Stimulated activated CD8-positive, alpha-beta memory T cell treated with anti-CD3 and anti-CD28 coated beads, Interleukin-2, amount 100 ng/mL, for 1 hour (primary cell): ENCODE results near the gene SMIM31.

Source experiments
- DNase-seq, 2 donors: peaks; one replicate each; pipeline ENCODE4 v3.0.0-alpha.2; 2020; ENCODE audit warnings: low read depth in 2 of 2

Gene SMIM31

GRCh38 chr4:164783976-164784375, 30.0 kb downstream of the SMIM31 start:
- DNase-seq, result no peak

GRCh38 chr4:164789047-164789446, 35.1 kb downstream of the SMIM31 start:
- no peak for DNase-seq

GRCh38 chr4:164790249-164790648, 36.3 kb downstream of the SMIM31 start:
- no peak for DNase-seq

GRCh38 chr4:164799410-164799809, 45.5 kb downstream of the SMIM31 start:
- no peak for DNase-seq

GRCh38 chr4:164800786-164801185, 46.9 kb downstream of the SMIM31 start:
- no peak for DNase-seq

- DNase-seq, result no peak
Observed at GRCh38 chr4:164802301-164802901, 48.5 kb downstream of the SMIM31 start.

- no peak for DNase-seq
Observed at GRCh38 chr4:164803702-164804101, 49.8 kb downstream of the SMIM31 start.

- DNase-seq, result no peak
Observed at GRCh38 chr4:164807611-164808010, 53.7 kb downstream of the SMIM31 start.

- no peak for DNase-seq
Observed at GRCh38 chr4:164813554-164813953, 59.6 kb downstream of the SMIM31 start.

- DNase-seq, result no peak
Observed at GRCh38 chr4:164815711-164816110, 61.8 kb downstream of the SMIM31 start.

- no peak for DNase-seq
Observed at GRCh38 chr4:164819366-164819765, 65.4 kb downstream of the SMIM31 start.

- no peak for DNase-seq
Observed at GRCh38 chr4:164821711-164822110, 67.8 kb downstream of the SMIM31 start.

- DNase-seq, result no peak
Observed at GRCh38 chr4:164824581-164824980, 70.7 kb downstream of the SMIM31 start.

GRCh38 chr4:164828955-164829354, 75.0 kb downstream of the SMIM31 start:
- no peak for DNase-seq

GRCh38 chr4:164846566-164846965, 92.6 kb downstream of the SMIM31 start:
- DNase-seq, result no peak

- no peak for DNase-seq
Observed at GRCh38 chr4:164847016-164847415, 93.1 kb downstream of the SMIM31 start.

- DNase-seq, result no peak
Observed at GRCh38 chr4:164847967-164848649, 94.2 kb downstream of the SMIM31 start.
